H1 (cell line): ENCODE measurements around the gene SLC35E3. TPM values are rescaled to one million over a fixed set of nuclear protein-coding genes. Genes with fewer than 3 reads are reported as not detected.

Experiments used
- CTCF ChIA-PET: fragments of 300-600 bp; sonication (Branson Sonifier 250); formaldehyde crosslinking; loops from one replicate; lab custom pipeline; 2021; ENCODE audit not compliant: partially characterized antibody; lab: Charles Lee
- POLR2A ChIA-PET: fragments of 300-600 bp; sonication (Branson Sonifier 250); formaldehyde crosslinking; loops from one replicate; lab custom pipeline; 2021; ENCODE audit warnings: inconsistent platforms; ENCODE audit not compliant: partially characterized antibody; lab: Charles Lee
- DNase-seq, 2 experiments: peaks; one replicate each; pipeline versions ENCODE4 v3.0.0 to v3.0.0-alpha.2; 2010 to 2022; ENCODE audit warnings: low spot score in 2 of 2, low read depth in 1 of 2, mixed read lengths in 1 of 2
- FAIRE-seq: peaks from 2 replicates; lab custom pipeline; 2011; peaks lifted over from hg19 to GRCh38; lab: Jason Lieb, UNC
- H2AFZ ChIP-seq: 2 replicates; pipeline ENCODE4 v1.8.1; 2012; ENCODE audit warnings: low read length, inconsistent platforms
- H2AK5ac ChIP-seq: 2 replicates; pipeline ENCODE4 v1.6.1; 2013; ENCODE audit warnings: low read depth, low read length
- H2BK120ac ChIP-seq: replicated peaks from 2 replicates; pipeline ENCODE3; 2013; ENCODE audit warnings: low read depth, low read length, inconsistent platforms
- H2BK12ac ChIP-seq: 2 replicates; pipeline ENCODE4 v1.6.1; 2013; ENCODE audit warnings: low read depth, low read length
- H2BK15ac ChIP-seq: 2 replicates; pipeline ENCODE4 v1.6.1; 2013; ENCODE audit warnings: low read length
- H2BK20ac ChIP-seq: 2 replicates; pipeline ENCODE4 v1.6.1; 2013; ENCODE audit warnings: low read length
- H2BK5ac ChIP-seq: 2 replicates; pipeline ENCODE4 v1.6.1; 2013; ENCODE audit warnings: low read depth, low read length
- H3K14ac ChIP-seq: 2 replicates; pipeline ENCODE4 v1.6.1; 2013; ENCODE audit warnings: inconsistent platforms; ENCODE audit not compliant: insufficient read length
- H3K18ac ChIP-seq: 2 replicates; pipeline ENCODE4 v1.6.1; 2013; ENCODE audit warnings: low read length; ENCODE audit errors: extremely low read depth
- H3K23ac ChIP-seq: 2 replicates; pipeline ENCODE4 v1.6.1; 2013; ENCODE audit warnings: inconsistent platforms; ENCODE audit not compliant: insufficient read length
- H3K23me2 ChIP-seq: 2 replicates; pipeline ENCODE4 v1.6.1; 2013; ENCODE audit warnings: low read depth, low read length
- H3K27ac ChIP-seq: 2 replicates; pipeline ENCODE4 v1.6.1; 2011; ENCODE audit warnings: low read depth, low read length, inconsistent platforms
- H3K27me3 ChIP-seq, 4 experiments: replicated peaks in 1 of 4; 1 replicate in 1 of 4; 2 replicates in 3 of 4; pipeline versions ENCODE4 v1.6.1 to v1.8.1; 2011 to 2013; ENCODE audit warnings: low read length in 3 of 4, mild to moderate bottlenecking in 3 of 4, inconsistent platforms in 2 of 4, mixed read lengths in 2 of 4, moderate library complexity in 1 of 4; ENCODE audit not compliant: control insufficient read depth in 3 of 4, insufficient read depth in 3 of 4; ENCODE audit errors: extremely low read depth in 1 of 4
- H3K36me3 ChIP-seq, 4 experiments: 2 replicates each; pipeline versions ENCODE4 v1.6.1 to v1.8.1; 2011 to 2013; ENCODE audit warnings: mild to moderate bottlenecking in 4 of 4, low read length in 3 of 4, moderate library complexity in 2 of 4, control low read depth in 1 of 4, inconsistent platforms in 1 of 4; ENCODE audit not compliant: insufficient read depth in 4 of 4, control insufficient read depth in 2 of 4
- H3K4ac ChIP-seq: replicated peaks from 2 replicates; pipeline ENCODE3; 2013; ENCODE audit warnings: low read length, low read depth, mixed read lengths, inconsistent platforms; ENCODE audit not compliant: insufficient read length
- H3K4me1 ChIP-seq, 4 experiments: replicated peaks in 1 of 4; 1 replicate in 1 of 4; 2 replicates in 3 of 4; pipeline versions ENCODE4 v1.6.1 to v1.8.1; 2011 to 2013; ENCODE audit warnings: low read length in 3 of 4, inconsistent platforms in 2 of 4, mixed read lengths in 1 of 4; ENCODE audit not compliant: insufficient read depth in 4 of 4, control insufficient read depth in 3 of 4
- H3K4me2 ChIP-seq, 2 experiments: 2 replicates each; pipeline versions ENCODE4 v1.6.1 to v1.8.1; 2011 to 2013; ENCODE audit warnings: low read depth in 2 of 2, low read length in 2 of 2, control low read depth in 1 of 2, inconsistent platforms in 1 of 2, mild to moderate bottlenecking in 1 of 2; ENCODE audit not compliant: insufficient read depth in 1 of 2
- H3K4me3 ChIP-seq, 4 experiments: fragments of 200-600, 300-600 bp in 1 of 4; sonication (generic), shearing (Covaris generic), sonication (Bioruptor Twin) in 1 of 4; 2 replicates each; pipeline versions ENCODE4 v1.5.1 to v1.8.1; 2011 to 2016; ENCODE audit warnings: low read length in 4 of 4, low read depth in 3 of 4, control low read depth in 2 of 4, inconsistent platforms in 2 of 4, mild to moderate bottlenecking in 2 of 4, mixed read lengths in 1 of 4, moderate library complexity in 1 of 4; ENCODE audit not compliant: insufficient read depth in 2 of 4; ENCODE audit errors: extremely low read depth in 1 of 4
- H3K56ac ChIP-seq: replicated peaks from 2 replicates; pipeline ENCODE3; 2013; ENCODE audit warnings: low read depth, mild to moderate bottlenecking, mixed read lengths, low read length, inconsistent platforms; ENCODE audit not compliant: insufficient read length
- H3K79me1 ChIP-seq: 2 replicates; pipeline ENCODE4 v1.6.1; 2013; ENCODE audit warnings: low read depth, low read length, control low read depth
- H3K79me2 ChIP-seq, 2 experiments: 2 replicates each; pipeline versions ENCODE4 v1.6.1 to v1.8.1; 2012 to 2013; ENCODE audit warnings: low read length in 2 of 2, mild to moderate bottlenecking in 2 of 2, inconsistent platforms in 1 of 2; ENCODE audit not compliant: insufficient read depth in 2 of 2, control insufficient read depth in 1 of 2
- H3K9ac ChIP-seq, 4 experiments: replicated peaks in 1 of 4; 1 replicate in 1 of 4; 2 replicates in 3 of 4; pipeline versions ENCODE4 v1.6.1 to v1.8.1; 2011 to 2013; ENCODE audit warnings: low read depth in 3 of 4, low read length in 3 of 4, control low read depth in 2 of 4, mild to moderate bottlenecking in 2 of 4, moderate library complexity in 2 of 4, inconsistent platforms in 1 of 4; ENCODE audit errors: extremely low read depth in 1 of 4
- H3K9me3 ChIP-seq, 2 experiments: 2 replicates each; pipeline versions ENCODE4 v1.6.1 to v1.8.1; 2012 to 2013; ENCODE audit warnings: mild to moderate bottlenecking in 2 of 2, moderate library complexity in 2 of 2, control low read depth in 1 of 2, inconsistent platforms in 1 of 2, low read depth in 1 of 2, low read length in 1 of 2, mixed read lengths in 1 of 2; ENCODE audit not compliant: insufficient read depth in 2 of 2
- H4K20me1 ChIP-seq, 2 experiments: replicated peaks in 1 of 2; 2 replicates each; pipeline versions ENCODE3 to v1.8.1; 2011 to 2013; ENCODE audit warnings: inconsistent platforms in 2 of 2, low read length in 2 of 2, mild to moderate bottlenecking in 1 of 2; ENCODE audit not compliant: insufficient read depth in 2 of 2, control insufficient read depth in 1 of 2
- H4K5ac ChIP-seq: 2 replicates; pipeline ENCODE4 v1.6.1; 2013; ENCODE audit warnings: low read length, low read depth, mixed read lengths, inconsistent platforms; ENCODE audit not compliant: insufficient read length
- H4K8ac ChIP-seq: 2 replicates; pipeline ENCODE4 v1.8.0; 2013; ENCODE audit warnings: mild to moderate bottlenecking, moderate library complexity, low read length, inconsistent platforms; ENCODE audit not compliant: insufficient read depth; ENCODE audit errors: extremely low read depth
- H4K91ac ChIP-seq: replicated peaks from 2 replicates; pipeline ENCODE3; 2013; ENCODE audit warnings: low read length, mixed read lengths, inconsistent platforms; ENCODE audit not compliant: insufficient read length
- ATF2 ChIP-seq: IDR thresholded peaks from 2 replicates; pipeline ENCODE4 v1.6.1; 2012; ENCODE audit warnings: low read length, inconsistent platforms
- FOSL1 ChIP-seq: IDR thresholded peaks from 2 replicates; pipeline ENCODE4 v1.6.1; 2011; ENCODE audit warnings: mild to moderate bottlenecking, low read depth, low read length, moderate library complexity; ENCODE audit not compliant: insufficient read depth
- KDM4A ChIP-seq: IDR thresholded peaks from one replicate; pipeline ENCODE4 v1.7.1; 2012; ENCODE audit warnings: low read depth, mild to moderate bottlenecking, moderate library complexity, low read length, inconsistent platforms; ENCODE audit not compliant: severe bottlenecking
- MAFK ChIP-seq: IDR thresholded peaks from 2 replicates; pipeline ENCODE4 v1.6.1; 2012; ENCODE audit warnings: low read depth, mild to moderate bottlenecking, improper control_type of control experiment, low read length
- PHF8 ChIP-seq: fragments of 200-600 bp; sonication (generic); conservative IDR thresholded peaks from 2 replicates; pipeline ENCODE4 v1.7.1; 2012; ENCODE audit warnings: low read depth, mild to moderate bottlenecking, inconsistent platforms, low read length, moderate library complexity
- POLR2A ChIP-seq, 2 experiments: IDR thresholded peaks; 1 replicate in 1 of 2; 2 replicates in 1 of 2; pipeline ENCODE4 v1.6.1; 2011; ENCODE audit warnings: low read depth in 2 of 2, low read length in 2 of 2, mild to moderate bottlenecking in 2 of 2; ENCODE audit errors: control extremely low read depth in 1 of 2
- RAD21 ChIP-seq, 2 experiments: IDR thresholded peaks in 1 of 2; conservative IDR thresholded peaks in 1 of 2; 2 replicates each; pipeline ENCODE4 v1.6.1; 2011; ENCODE audit warnings: low read depth in 2 of 2, low read length in 2 of 2, improper control_type of control experiment in 1 of 2, inconsistent platforms in 1 of 2, mild to moderate bottlenecking in 1 of 2, moderate library complexity in 1 of 2
- WGBS, 2 experiments: shearing (Covaris generic) in 1 of 2; methylation state at CpG; one replicate each; pipeline versions ENCODE4 v1.1.6 to v1.1.7; 2013 to 2015; ENCODE audit warnings: low lambda C conversion rate in 2 of 2, mixed read lengths in 2 of 2, inconsistent platforms in 1 of 2, low coverage in 1 of 2, missing lambda C conversion rate in 1 of 2; ENCODE audit not compliant: insufficient replicate concordance in 2 of 2, insufficient coverage in 1 of 2, insufficient read length in 1 of 2; ENCODE audit errors: extremely low coverage in 1 of 2, missing lambda C conversion rate in 1 of 2; 5-methylcytosine and 5-hydroxymethylcytosine counted together
- polyA plus RNA-seq, 7 experiments: library from polyadenylated mRNA; depleted of rRNA in 3 of 7; stranded (reverse) in 5 of 7; unstranded in 2 of 7; fragments of >200 nt in 5 of 7; fragments of 200-250 nt in 2 of 7; gene quantifications; 1 replicate in 5 of 7; 2 replicates in 1 of 7; 4 replicates in 1 of 7; pipeline versions ENCODE4 v1.2.1 to v1.2.3, GENCODE V29; 2011 to 2013; ENCODE audit warnings: missing spikeins in 2 of 7, mixed read lengths in 2 of 7
- total RNA-seq: library from RNA; stranded (reverse); fragmentation: NEBNext Ultra II Directional; extraction: Animal tissue kit (Norgen Biotek cat#: 25700); gene quantifications from 2 replicates; pipeline ENCODE4 v1.2.1, GENCODE V29; 2021
- TF ChIP-seq, protein P1 (sequence below): IDR thresholded peaks from 2 replicates; pipeline ENCODE4 v1.6.1; 2012; ENCODE audit warnings: inconsistent platforms

SLC35E3 gene
- total and polyA plus RNA-seq, 2 of the 8 experiments (the other 6 are each of a cell fraction or from before 2014, with no cell fraction given) = 10.0 to 10.9 TPM

DNA sequence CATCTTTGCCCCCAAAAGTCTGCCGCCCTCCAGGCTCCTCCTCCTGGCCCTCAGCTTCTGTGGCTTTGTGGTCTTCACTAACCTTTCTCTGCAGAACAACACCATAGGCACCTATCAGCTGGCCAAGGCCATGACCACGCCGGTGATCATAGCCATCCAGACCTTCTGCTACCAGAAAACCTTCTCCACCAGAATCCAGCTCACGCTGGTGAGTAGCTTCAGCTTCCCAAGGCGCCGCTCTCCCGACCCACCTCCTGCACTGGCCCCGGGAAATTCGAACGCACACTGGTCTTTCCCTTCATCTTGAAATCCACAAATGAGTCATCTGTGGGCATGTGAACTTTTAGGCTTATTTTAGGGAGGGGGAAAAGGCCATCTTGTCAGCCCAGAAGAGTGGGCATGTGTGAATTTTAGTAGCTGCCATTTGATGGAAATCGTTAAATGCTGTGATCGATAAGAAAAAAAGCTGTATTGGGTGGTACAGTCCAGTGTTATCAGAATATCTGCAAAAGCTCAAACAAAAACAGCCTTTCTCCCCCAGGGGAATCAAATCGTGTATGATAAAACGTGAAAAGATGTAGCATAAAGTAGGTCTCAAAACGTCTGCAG, 700 bp downstream of the SLC35E3 start:
- Histone ChIP-seq H3K36me3 (peaks cover 3 to 18% (median 5%) of the 10 kb centered on the region in 4 experiments; a peak in 6 of 8 replicates), H3K9me3 (no peaks in the 10 kb centered on the region), H2AK5ac (no peak overlapping the region), H3K27me3 (no peaks in the 10 kb centered on the region), H3K79me1 (peaks cover 3% of the 10 kb centered on the region; the same call in 1 of the 2 replicates), H2BK20ac (no peak overlapping the region), H3K18ac (no peak overlapping the region), H3K4me3 (peak overlapping the region; percentile 79 to 91 (median 86)), H3K4ac (no peak overlapping the region), H3K23me2 (peaks cover 8% of the 10 kb centered on the region), H4K91ac (no peak overlapping the region), H2AFZ (peak overlapping the region; percentile 76), H3K27ac (0 out of 2 replicates have a peak overlapping the region, but pooled peaks have one; percentile 28), H4K20me1 (no peaks in the 10 kb centered on the region), H3K23ac (no peak overlapping the region), H2BK12ac (peak overlapping the region; percentile 33; the same call in 1 of the 2 replicates), H3K79me2 (peaks cover 0 to 16% of the 10 kb centered on the region in 2 experiments; a peak in 2 of 4 replicates), H3K9ac (peak overlapping the region; percentile 68 to 86 (median 84)), H3K56ac (no peak overlapping the region), H2BK5ac (peak overlapping the region; percentile 76; the same call in 1 of the 2 replicates), H4K5ac (no peak overlapping the region), H3K4me1 (no peaks in the 10 kb centered on the region; a peak in 2 of 7 replicates), H3K4me2 (peak overlapping the region; percentile 78 to 90), H4K8ac (0 out of 2 replicates have a peak overlapping the region, but pooled peaks have one; percentile 90), H3K14ac (no peak overlapping the region), H2BK15ac (0 out of 2 replicates have a peak overlapping the region, but pooled peaks have one; percentile 19), H2BK120ac (no peak overlapping the region)
- TF ChIP-seq ATF2 (no peak), RAD21 (IDR thresholded peaks at IDR 0.05 in 1 of 2, conservative IDR thresholded peaks at IDR 0.05 in 1 of 2; ENCODE audit: low read depth in 2 of 2, low read length in 2 of 2) (no peak), POLR2A (IDR thresholded peaks at IDR 0.05; ENCODE audit: control extremely low read depth in 1 of 2, low read depth in 2 of 2, low read length in 2 of 2) (peak in 1 of 2 experiments; percentile 66; a peak in 1 of 3 replicates), KDM4A (peak; percentile 43), FOSL1 (no peak), MAFK (no peak), PHF8 (0 out of 2 replicates have a peak, but pooled peaks have one; percentile 18)
- TF ChIP-seq, protein P1, sequence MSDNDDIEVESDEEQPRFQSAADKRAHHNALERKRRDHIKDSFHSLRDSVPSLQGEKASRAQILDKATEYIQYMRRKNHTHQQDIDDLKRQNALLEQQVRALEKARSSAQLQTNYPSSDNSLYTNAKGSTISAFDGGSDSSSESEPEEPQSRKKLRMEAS = no peak
- DNase-seq (no peak), FAIRE-seq (no peak)
- POLR2A ChIA-PET = interaction anchor here (0.7 to 3.5 kb wide), 16 partner anchors 10 to 405 kb away, joined by 3 to 36 read pairs (median 3); partner anchors contain the start of gene MDM2
- WGBS, 2 experiments = 14% methylated on average over 15 of the region's 15 CpGs; no CpG with 5 or more reads in 1 of the 2 experiments
- CTCF ChIA-PET = interaction anchor here (0.7 kb wide), 2 partner anchors 84 to 130 kb away, joined by 4 read pairs; no protein-coding TSS in a partner anchor
